Measurements from ENCODE around the gene SAFB.

Gene SAFB

DNA sequence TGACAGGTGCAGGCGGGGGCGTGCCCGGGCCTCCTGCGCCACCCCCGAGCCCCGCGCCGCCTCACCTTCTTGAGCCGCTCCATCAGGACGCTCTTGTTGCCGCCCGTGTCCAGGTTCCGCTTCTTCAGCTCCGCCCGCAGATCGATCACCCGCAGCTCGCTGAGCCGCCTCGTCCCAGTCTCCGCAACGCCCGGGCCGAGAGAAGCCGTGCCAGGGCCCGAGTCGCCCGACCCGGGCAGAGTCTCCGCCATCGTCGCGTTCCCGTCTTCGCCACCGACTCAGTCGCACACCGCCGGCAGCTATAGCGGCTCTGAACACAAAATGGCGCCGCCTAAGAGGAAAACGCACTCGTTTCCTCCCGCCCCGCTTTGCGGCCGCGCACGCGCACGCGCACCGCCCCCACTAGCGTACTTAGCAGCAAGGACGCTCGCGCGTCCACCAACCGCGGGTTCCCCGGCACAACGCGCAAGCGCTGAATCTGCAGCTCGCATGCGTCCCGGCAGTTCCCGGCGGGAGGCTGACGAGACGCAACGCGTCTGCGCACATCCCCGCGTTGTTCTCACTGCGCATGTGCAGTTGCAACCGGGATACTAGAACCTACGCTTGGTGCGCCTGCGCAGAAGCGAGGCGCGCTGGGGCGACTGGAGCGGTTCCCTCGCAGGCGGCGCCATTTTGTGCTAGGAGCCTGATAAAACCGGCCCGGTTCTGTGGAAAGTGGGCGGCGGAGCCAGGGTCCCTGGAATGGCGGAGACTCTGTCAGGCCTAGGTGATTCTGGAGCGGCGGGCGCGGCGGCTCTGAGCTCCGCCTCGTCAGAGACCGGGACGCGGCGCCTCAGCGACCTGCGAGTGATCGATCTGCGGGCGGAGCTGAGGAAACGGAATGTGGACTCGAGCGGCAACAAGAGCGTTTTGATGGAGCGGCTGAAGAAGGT, at the start of gene SAFB, which contains the start of gene SAFB2:
SAFB (plus strand) TSS at position 619 of the 932 bp plus-strand sequence; CDS start at position 742, 123 bp downstream.
SAFB2 (minus strand) TSS at position 312 of the 932 bp plus-strand sequence; CDS start at position 251, 61 bp downstream.
- H3K27me3 ChIP-seq (ENCODE audit: control insufficient read depth in 1 of 2, insufficient read depth in 2 of 2, low read length in 2 of 2): no peaks in the 10 kb centered on the region
- H3K36me3 ChIP-seq (ENCODE audit: insufficient read depth, low read length): peaks cover 56% of the 10 kb centered on the region
- H3K4me3 ChIP-seq (ENCODE audit: low read depth in 1 of 2, low read length in 2 of 2): peak within 1 kb of the TSS; percentile 95 to 98
- peak within 1 kb of the TSS; percentile 99 for H3K27ac ChIP-seq (ENCODE audit: low read depth, low read length)
- no peaks in the 10 kb centered on the region for H3K9me3 ChIP-seq (ENCODE audit: low read length)
- peak within 1 kb of the TSS; percentile 96 for H3K9ac ChIP-seq (ENCODE audit: low read length)
- H3K4me1 ChIP-seq (ENCODE audit: insufficient read depth, low read length): peaks cover 50% of the 10 kb centered on the region

GRCh38 chr19:5575590-5575989, 47.3 kb upstream of the SAFB start:
- no peaks in the 10 kb centered on the region for H3K9me3 ChIP-seq (ENCODE audit: low read length)
- H3K4me3 ChIP-seq (ENCODE audit: low read depth in 1 of 2, low read length in 2 of 2): no peak overlapping the region
- H3K27me3 ChIP-seq (ENCODE audit: control insufficient read depth in 1 of 2, insufficient read depth in 2 of 2, low read length in 2 of 2): no peaks in the 10 kb centered on the region
- H3K9ac ChIP-seq (ENCODE audit: low read length): no peak overlapping the region
- H3K27ac ChIP-seq (ENCODE audit: low read depth, low read length): no peak overlapping the region
- no peaks in the 10 kb centered on the region for H3K36me3 ChIP-seq (ENCODE audit: insufficient read depth, low read length)
- peaks cover 13% of the 10 kb centered on the region for H3K4me1 ChIP-seq (ENCODE audit: insufficient read depth, low read length)

DNA sequence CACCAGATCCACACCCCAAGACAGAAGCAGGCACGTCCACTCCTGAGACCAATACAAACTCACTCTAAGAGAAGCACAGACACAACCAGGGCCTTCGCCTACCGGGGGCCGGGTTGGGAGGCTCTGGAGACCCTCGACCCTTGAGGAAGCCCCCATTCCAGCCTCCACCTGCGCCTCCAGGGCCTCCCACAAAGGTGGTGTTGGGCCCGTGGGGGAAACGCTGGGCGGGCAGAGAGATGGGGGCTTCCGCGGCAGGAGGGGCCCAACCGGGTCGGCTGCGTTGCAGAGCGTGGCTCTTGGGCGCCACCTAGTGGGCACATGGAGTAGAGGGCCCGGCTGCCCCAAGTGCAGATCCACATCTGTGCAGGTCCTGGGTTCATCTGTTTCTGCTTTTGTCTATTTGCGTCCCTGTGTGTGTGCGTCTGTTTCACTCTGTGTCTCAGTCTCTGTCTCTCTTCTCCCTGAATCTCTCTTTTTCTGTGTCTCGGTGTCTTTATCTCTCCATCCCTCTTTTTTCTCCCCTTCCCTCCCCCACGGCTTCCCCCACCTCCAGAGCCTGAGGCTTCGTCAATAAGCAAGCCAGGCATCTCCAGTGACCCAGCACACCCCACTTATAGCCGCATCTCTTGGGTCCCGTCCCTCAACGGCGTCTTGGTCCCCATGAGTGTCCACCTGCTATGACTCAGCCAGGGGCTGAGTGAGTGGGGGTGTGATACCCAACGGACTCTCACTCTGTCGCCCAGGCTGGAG, 44.6 kb upstream of the SAFB start:
- Histone ChIP-seq H3K27ac (ENCODE audit: low read depth, low read length) (no peak overlapping the region), H3K27me3 (ENCODE audit: control insufficient read depth in 1 of 2, insufficient read depth in 2 of 2, low read length in 2 of 2) (no peaks in the 10 kb centered on the region), H3K9me3 (ENCODE audit: low read length) (no peaks in the 10 kb centered on the region), H3K9ac (ENCODE audit: low read length) (no peak overlapping the region), H3K36me3 (ENCODE audit: insufficient read depth, low read length) (peaks cover 6% of the 10 kb centered on the region), H3K4me3 (ENCODE audit: low read depth in 1 of 2, low read length in 2 of 2) (peak overlapping the region in 1 of 2 donors; percentile 20), H3K4me1 (ENCODE audit: insufficient read depth, low read length) (peaks cover 13% of the 10 kb centered on the region)

- Histone ChIP-seq H3K27me3 (ENCODE audit: control insufficient read depth in 1 of 2, insufficient read depth in 2 of 2, low read length in 2 of 2) (no peaks in the 10 kb centered on the region), H3K36me3 (ENCODE audit: insufficient read depth, low read length) (peaks cover 6% of the 10 kb centered on the region), H3K4me3 (ENCODE audit: low read depth in 1 of 2, low read length in 2 of 2) (no peak overlapping the region), H3K9ac (ENCODE audit: low read length) (no peak overlapping the region), H3K9me3 (ENCODE audit: low read length) (no peaks in the 10 kb centered on the region), H3K27ac (ENCODE audit: low read depth, low read length) (peak overlapping the region; percentile 12), H3K4me1 (ENCODE audit: insufficient read depth, low read length) (peaks cover 13% of the 10 kb centered on the region)
Observed at GRCh38 chr19:5579286-5579685, 43.6 kb upstream of the SAFB start.

- H3K4me3 ChIP-seq (ENCODE audit: low read depth in 1 of 2, low read length in 2 of 2): no peak overlapping the region
- peaks cover 13% of the 10 kb centered on the region for H3K4me1 ChIP-seq (ENCODE audit: insufficient read depth, low read length)
- H3K27me3 ChIP-seq (ENCODE audit: control insufficient read depth in 1 of 2, insufficient read depth in 2 of 2, low read length in 2 of 2): no peaks in the 10 kb centered on the region
- peaks cover 6% of the 10 kb centered on the region for H3K36me3 ChIP-seq (ENCODE audit: insufficient read depth, low read length)
- H3K27ac ChIP-seq (ENCODE audit: low read depth, low read length): peak overlapping the region; percentile 12
- no peaks in the 10 kb centered on the region for H3K9me3 ChIP-seq (ENCODE audit: low read length)
- H3K9ac ChIP-seq (ENCODE audit: low read length): no peak overlapping the region
Observed at GRCh38 chr19:5579697-5580096, 43.2 kb upstream of the SAFB start.

- H3K36me3 ChIP-seq (ENCODE audit: insufficient read depth, low read length): peaks cover 6% of the 10 kb centered on the region
- H3K27ac ChIP-seq (ENCODE audit: low read depth, low read length): no peak overlapping the region
Observed at GRCh38 chr19:5580161-5580571, 42.7 kb upstream of the SAFB start.

DNA sequence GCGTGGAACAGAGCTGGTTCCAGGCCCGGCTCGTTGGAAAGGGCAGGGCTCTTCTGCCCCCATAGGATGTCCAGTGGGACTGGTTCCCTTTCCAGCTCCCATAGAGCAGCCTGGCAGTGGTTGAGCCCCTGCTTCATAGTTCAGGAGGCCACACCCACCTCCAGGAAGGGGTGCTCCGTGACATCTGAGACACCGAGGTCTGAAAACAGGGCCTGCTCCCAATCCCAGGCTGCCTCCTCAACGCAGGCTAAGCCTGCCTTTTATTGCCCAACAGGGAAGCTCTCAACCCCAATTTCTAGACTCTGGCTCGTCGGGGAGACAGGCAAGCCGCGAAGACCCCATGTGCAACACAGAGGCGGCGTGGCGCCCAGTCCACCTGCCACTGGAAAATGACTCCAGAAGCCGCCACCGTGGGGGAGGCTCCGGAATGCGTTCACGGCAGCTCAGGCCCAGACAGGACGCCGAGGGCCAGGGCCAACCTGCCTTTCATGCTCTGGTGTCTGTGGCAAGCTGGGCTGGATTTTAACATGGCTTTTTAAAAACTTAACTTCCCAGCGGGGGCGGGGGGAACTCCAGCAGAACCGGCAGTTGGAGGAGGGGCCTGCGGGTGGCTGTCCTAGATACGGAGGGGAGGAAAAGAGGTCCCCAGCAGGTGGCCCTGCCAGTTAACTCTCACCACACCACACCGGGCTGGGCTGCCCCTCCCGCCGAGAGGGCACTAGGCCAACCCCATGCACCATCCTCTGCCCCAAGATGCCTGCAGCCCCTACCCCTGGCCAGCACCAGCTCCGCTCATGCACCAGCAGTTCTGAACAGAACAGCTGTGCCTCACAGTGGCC, 37.2 kb upstream of the SAFB start:
- Histone ChIP-seq H3K9me3 (ENCODE audit: low read length) (no peaks in the 10 kb centered on the region), H3K4me3 (ENCODE audit: low read depth in 1 of 2, low read length in 2 of 2) (no peak overlapping the region), H3K4me1 (ENCODE audit: insufficient read depth, low read length) (peaks cover 15% of the 10 kb centered on the region), H3K36me3 (ENCODE audit: insufficient read depth, low read length) (peaks cover 50% of the 10 kb centered on the region), H3K27me3 (ENCODE audit: control insufficient read depth in 1 of 2, insufficient read depth in 2 of 2, low read length in 2 of 2) (no peaks in the 10 kb centered on the region), H3K9ac (ENCODE audit: low read length) (no peak overlapping the region), H3K27ac (ENCODE audit: low read depth, low read length) (peak overlapping the region; percentile 71)

More at GRCh38 chr19:5580161-5580571, 42.7 kb upstream of the SAFB start:
- H3K4me1 ChIP-seq (ENCODE audit: insufficient read depth, low read length): peaks cover 15% of the 10 kb centered on the region
- H3K27me3 ChIP-seq (ENCODE audit: control insufficient read depth in 1 of 2, insufficient read depth in 2 of 2, low read length in 2 of 2): no peaks in the 10 kb centered on the region
- H3K9ac ChIP-seq (ENCODE audit: low read length): no peak overlapping the region
- no peaks in the 10 kb centered on the region for H3K9me3 ChIP-seq (ENCODE audit: low read length)
- no peak overlapping the region for H3K4me3 ChIP-seq (ENCODE audit: low read depth in 1 of 2, low read length in 2 of 2)

DNA sequence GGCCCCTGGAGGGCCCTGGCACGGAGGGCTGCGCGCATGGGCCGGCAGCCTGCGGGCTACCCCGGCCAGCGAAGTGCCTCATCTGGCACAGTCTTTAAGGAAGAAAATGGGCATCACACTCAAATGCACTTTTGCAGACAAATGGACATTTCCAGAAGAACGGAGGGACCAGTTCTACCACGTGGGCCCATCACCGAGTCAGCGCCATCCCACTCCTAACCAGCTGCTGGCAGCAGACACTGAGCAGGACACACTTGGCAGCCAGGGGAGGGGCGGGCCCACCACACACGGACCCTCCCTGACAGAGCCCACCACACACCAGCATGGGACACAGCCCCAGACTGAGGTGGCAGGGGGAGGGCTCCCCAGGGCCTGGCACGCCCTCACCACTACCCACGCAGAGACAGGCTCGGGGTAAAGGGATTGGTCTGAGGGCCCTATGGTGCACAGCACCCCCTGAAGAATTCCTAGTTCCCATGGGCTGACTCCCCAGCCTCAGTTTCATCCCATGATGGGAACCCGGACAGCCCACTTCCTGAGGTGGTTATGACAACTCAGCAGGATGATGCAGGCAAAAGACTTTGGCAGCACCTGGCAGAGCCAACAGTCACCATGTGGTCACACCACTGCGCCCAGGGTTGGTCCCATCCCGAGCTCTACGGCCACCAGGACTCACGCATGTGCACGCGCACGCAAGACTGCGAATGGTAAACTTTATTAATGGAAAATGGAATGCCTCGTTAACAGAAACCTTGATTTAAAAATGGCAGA, 36.4 kb upstream of the SAFB start:
- Histone ChIP-seq H3K36me3 (ENCODE audit: insufficient read depth, low read length) (peaks cover 55% of the 10 kb centered on the region), H3K9me3 (ENCODE audit: low read length) (no peaks in the 10 kb centered on the region), H3K27me3 (ENCODE audit: control insufficient read depth in 1 of 2, insufficient read depth in 2 of 2, low read length in 2 of 2) (no peaks in the 10 kb centered on the region), H3K4me3 (ENCODE audit: low read depth in 1 of 2, low read length in 2 of 2) (no peak overlapping the region), H3K9ac (ENCODE audit: low read length) (no peak overlapping the region), H3K27ac (ENCODE audit: low read depth, low read length) (no peak overlapping the region), H3K4me1 (ENCODE audit: insufficient read depth, low read length) (peaks cover 15% of the 10 kb centered on the region)

DNA sequence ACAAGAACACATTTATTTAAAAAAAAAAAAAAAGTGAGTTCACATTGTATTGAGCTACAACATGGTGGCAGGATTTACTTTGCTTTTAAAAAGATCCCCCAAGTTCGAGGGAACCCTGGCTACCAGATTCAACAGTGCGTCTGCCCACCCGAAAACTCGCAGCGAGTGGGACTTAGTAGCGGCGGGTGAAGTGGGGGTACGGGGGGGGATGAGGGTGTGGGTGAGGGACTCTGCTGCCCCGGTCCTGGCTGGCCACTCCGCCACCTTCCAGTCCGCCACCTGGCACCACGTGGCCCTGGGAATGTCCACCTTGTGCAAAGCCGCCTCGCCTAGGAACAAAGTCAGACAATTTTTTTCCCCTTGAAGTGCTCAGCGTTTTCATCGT, 35.8 kb upstream of the SAFB start:
- no peaks in the 10 kb centered on the region for H3K9me3 ChIP-seq (ENCODE audit: low read length)
- no peak overlapping the region for H3K9ac ChIP-seq (ENCODE audit: low read length)
- peaks cover 15% of the 10 kb centered on the region for H3K4me1 ChIP-seq (ENCODE audit: insufficient read depth, low read length)
- no peaks in the 10 kb centered on the region for H3K27me3 ChIP-seq (ENCODE audit: control insufficient read depth in 1 of 2, insufficient read depth in 2 of 2, low read length in 2 of 2)
- H3K27ac ChIP-seq (ENCODE audit: low read depth, low read length): no peak overlapping the region
- H3K36me3 ChIP-seq (ENCODE audit: insufficient read depth, low read length): peaks cover 60% of the 10 kb centered on the region
- no peak overlapping the region for H3K4me3 ChIP-seq (ENCODE audit: low read depth in 1 of 2, low read length in 2 of 2)

DNA sequence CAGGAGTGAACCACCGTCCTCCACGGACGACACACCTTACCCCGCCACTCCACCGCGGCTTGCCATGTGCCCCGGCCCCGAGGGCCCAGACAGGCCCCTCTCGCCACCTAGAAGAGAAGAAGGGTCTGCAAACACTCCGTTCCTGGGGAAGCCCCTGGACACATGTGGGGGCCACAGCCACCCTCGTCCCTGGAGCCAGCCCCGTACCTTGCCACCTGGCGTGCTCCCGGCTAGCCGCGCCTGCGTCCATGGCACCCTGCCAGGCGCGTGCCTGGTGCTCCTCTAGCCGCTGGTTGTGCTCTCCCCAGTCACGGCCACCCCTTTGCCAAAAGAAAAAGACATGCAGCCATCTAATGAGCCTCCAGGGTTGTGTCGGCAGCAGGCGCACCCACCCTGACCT, 35.2 kb upstream of the SAFB start:
- H3K4me1 ChIP-seq (ENCODE audit: insufficient read depth, low read length): peaks cover 15% of the 10 kb centered on the region
- no peak overlapping the region for H3K9ac ChIP-seq (ENCODE audit: low read length)
- H3K4me3 ChIP-seq (ENCODE audit: low read depth in 1 of 2, low read length in 2 of 2): no peak overlapping the region
- no peaks in the 10 kb centered on the region for H3K27me3 ChIP-seq (ENCODE audit: control insufficient read depth in 1 of 2, insufficient read depth in 2 of 2, low read length in 2 of 2)
- H3K9me3 ChIP-seq (ENCODE audit: low read length): no peaks in the 10 kb centered on the region
- H3K36me3 ChIP-seq (ENCODE audit: insufficient read depth, low read length): peaks cover 61% of the 10 kb centered on the region
- H3K27ac ChIP-seq (ENCODE audit: low read depth, low read length): no peak overlapping the region
